Measurements from ENCODE around the gene IGFN1. TPM values are rescaled to one million over a fixed set of nuclear protein-coding genes. Genes with fewer than 3 reads are reported as not detected.
"Not testable (repeated sequence)": the region's sequence is repeated elsewhere in the genome, so short reads cannot be mapped to it uniquely, and the experiment has no call there.

IGFN1 gene
- total and polyA plus RNA-seq, 10 donors = 0.02 to 0.03 (median 0.02) TPM; not detected in 7

DNA sequence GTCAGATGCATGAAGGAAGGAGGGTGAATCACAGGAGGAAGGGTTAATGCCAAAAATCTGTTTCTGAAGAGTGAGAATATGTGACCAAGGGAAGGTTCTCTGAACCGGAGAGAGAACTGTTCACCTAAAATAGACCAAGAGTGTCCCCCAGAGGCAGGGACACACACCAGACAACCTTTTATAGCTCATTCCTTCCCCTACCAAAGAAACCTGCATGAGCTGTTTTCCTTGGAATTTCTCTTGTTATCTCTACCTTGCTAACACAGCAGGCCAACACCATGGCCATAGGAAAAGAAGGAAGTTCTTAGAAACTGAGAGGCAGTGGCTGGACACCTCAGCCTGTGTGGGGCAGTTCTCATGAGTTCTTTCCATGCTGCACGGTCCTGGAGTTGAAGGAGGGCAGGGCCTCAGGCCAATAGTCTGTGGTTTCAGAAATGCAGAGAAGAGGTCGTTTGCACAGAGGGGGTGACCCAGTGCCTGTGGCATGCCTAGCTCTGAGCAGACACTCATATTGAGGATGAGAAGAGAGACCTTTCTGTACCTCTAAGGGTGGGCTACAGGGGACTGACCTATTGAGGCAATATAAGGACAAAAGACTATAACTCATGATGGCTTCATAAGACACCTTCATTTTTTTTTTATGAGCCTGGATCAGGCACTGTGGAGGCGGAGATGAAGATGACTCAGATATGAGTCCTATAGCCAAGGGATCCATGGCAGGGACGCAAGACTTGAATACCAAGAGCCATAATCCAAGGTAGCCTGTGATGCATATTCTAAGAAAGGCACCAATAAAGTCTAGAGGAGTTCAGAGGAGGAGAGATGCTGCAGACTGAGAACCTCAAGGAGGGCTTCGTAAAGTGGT is 39.4 kb downstream of the IGFN1 start:
- DNase-seq = no peak
- intact Hi-C loops (cut with DNase I; ENCODE audit: low total_unique reads) = no loop called here
- Histone ChIP-seq H3K27ac (no peak overlapping the region), H3K36me3 (no peaks in the 10 kb centered on the region), H3K27me3 (replicated peaks in 1 of 7) (peaks cover 0 to 42% (median 0%) of the 10 kb centered on the region in 7 donors), H3K9me3 (peaks cover 0 to 19% (median 9%) of the 10 kb centered on the region in 8 donors), H3K4me1 (no peaks in the 10 kb centered on the region), H3K4me3 (no peak overlapping the region)
- TF ChIP-seq POLR2AphosphoS5 (IDR thresholded peaks at IDR 0.05) (no peak), POLR2A (IDR thresholded peaks at IDR 0.05) (no peak)
- TF ChIP-seq, protein P1, sequence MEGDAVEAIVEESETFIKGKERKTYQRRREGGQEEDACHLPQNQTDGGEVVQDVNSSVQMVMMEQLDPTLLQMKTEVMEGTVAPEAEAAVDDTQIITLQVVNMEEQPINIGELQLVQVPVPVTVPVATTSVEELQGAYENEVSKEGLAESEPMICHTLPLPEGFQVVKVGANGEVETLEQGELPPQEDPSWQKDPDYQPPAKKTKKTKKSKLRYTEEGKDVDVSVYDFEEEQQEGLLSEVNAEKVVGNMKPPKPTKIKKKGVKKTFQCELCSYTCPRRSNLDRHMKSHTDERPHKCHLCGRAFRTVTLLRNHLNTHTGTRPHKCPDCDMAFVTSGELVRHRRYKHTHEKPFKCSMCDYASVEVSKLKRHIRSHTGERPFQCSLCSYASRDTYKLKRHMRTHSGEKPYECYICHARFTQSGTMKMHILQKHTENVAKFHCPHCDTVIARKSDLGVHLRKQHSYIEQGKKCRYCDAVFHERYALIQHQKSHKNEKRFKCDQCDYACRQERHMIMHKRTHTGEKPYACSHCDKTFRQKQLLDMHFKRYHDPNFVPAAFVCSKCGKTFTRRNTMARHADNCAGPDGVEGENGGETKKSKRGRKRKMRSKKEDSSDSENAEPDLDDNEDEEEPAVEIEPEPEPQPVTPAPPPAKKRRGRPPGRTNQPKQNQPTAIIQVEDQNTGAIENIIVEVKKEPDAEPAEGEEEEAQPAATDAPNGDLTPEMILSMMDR (IDR thresholded peaks at IDR 0.05 in 8 of 11, conservative IDR thresholded peaks at IDR 0.05 in 3 of 11) = no peak
- 70 to 82% (median 72%) methylated on average over 6 of the region's 6 CpGs for WGBS, 5 donors

DNA sequence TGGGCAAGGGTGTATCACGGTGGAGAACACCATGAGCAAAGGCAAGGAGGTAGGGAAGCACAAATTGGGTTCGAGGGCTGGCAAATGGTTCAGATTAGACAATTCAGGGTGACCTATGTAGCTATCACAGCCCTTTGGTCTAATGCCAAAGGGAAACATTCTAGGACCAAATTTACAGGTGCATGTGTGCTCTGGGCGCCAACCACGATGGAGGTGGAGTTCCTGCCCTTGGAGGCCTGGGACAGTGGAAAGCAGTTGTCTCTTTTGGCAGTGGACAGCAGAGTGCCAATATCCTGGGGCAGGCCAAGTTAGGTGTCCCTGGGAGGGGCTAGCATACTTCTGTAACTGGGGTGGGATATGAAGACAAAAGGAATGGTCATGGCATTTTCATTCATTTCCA is 40.1 kb downstream of the IGFN1 start:
- intact Hi-C loops (cut with DNase I; ENCODE audit: low total_unique reads) = no loop called here
- H3K4me1 ChIP-seq = no peaks in the 10 kb centered on the region
- no peak for DNase-seq
- H3K27ac ChIP-seq = no peak overlapping the region
- H3K9me3 ChIP-seq = peaks cover 0 to 19% (median 9%) of the 10 kb centered on the region in 8 donors
- no peaks in the 10 kb centered on the region for H3K36me3 ChIP-seq
- peaks cover 0 to 40% (median 0%) of the 10 kb centered on the region in 7 donors for H3K27me3 ChIP-seq (replicated peaks in 1 of 7)
- no peak overlapping the region for H3K4me3 ChIP-seq
- WGBS, 5 donors = 70 to 87% (median 81%) methylated on average over 4 of the region's 4 CpGs
- TF ChIP-seq POLR2A (IDR thresholded peaks at IDR 0.05) (no peak), POLR2AphosphoS5 (IDR thresholded peaks at IDR 0.05) (no peak)
- TF ChIP-seq, protein P1 (IDR thresholded peaks at IDR 0.05 in 8 of 11, conservative IDR thresholded peaks at IDR 0.05 in 3 of 11) = no peak

DNA sequence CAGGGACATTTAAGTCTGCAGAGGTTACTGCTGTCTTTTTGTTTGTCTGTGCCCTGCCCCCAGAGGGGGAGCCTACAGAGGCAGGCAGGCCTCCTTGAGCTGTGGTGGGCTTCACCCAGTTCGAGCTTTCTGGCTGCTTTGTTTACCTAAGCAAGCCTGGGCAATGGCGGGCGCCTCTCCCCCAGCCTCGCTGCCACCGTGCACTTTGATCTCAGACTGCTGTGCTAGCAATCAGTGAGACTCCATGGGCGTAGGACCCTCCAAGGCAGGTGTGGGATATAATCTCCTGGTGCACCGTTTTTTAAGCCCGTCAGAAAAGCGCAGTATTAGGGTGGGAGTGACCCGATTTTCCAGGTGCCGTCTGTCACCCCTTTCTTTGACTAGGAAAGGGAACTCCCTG is 49.0 kb downstream of the IGFN1 start:
- H3K4me3 ChIP-seq; H3K36me3 ChIP-seq; intact Hi-C loops (cut with DNase I; ENCODE audit: low total_unique reads); DNase-seq; H3K4me1 ChIP-seq; H3K9me3 ChIP-seq; H3K27ac ChIP-seq: not testable (repeated sequence)
- WGBS, 5 donors = 70 to 90% (median 83%) methylated on average over 9 to 11 of the region's 11 CpGs
- H3K27me3 ChIP-seq (replicated peaks in 1 of 7) = peaks cover 0 to 38% (median 0%) of the 10 kb centered on the region in 7 donors

DNA sequence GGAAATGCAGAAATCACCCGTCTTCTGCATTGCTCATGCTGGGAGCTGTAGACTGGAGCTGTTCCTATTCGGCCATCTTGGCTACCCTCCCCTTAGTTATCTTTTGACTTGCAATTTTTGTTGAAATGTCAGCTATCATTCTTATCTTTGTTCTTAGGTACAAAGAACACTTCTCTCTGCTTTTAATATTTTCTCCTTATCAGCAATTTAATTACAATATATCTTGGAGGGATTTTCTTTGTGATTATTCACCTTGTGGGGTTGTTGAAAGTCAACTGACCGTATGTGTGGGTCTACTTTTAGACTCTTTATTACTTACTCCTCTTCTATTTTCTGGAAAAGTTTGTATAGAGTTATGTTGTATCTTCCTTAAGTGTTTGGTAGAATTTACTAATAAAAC is 49.5 kb downstream of the IGFN1 start:
- intact Hi-C loops (cut with DNase I; ENCODE audit: low total_unique reads) = no loop called here
- peaks cover 0 to 43% (median 0%) of the 10 kb centered on the region in 7 donors for H3K27me3 ChIP-seq (replicated peaks in 1 of 7)
- H3K9me3 ChIP-seq = no peaks in the 10 kb centered on the region
- H3K36me3 ChIP-seq = no peaks in the 10 kb centered on the region
- no peak overlapping the region for H3K4me3 ChIP-seq
- H3K4me1 ChIP-seq = no peaks in the 10 kb centered on the region
- TF ChIP-seq POLR2A (IDR thresholded peaks at IDR 0.05) = no peak
- TF ChIP-seq, protein P1 (IDR thresholded peaks at IDR 0.05 in 8 of 11, conservative IDR thresholded peaks at IDR 0.05 in 3 of 11) = no peak
- no peak for TF ChIP-seq POLR2AphosphoS5 (IDR thresholded peaks at IDR 0.05)
- 86 to 98% (median 95%) methylated on average over 2 to 3 of the region's 3 CpGs for WGBS, 5 donors
- no peak overlapping the region for H3K27ac ChIP-seq
- no peak for DNase-seq
